NCI-H187 treated with DMSO at 0.1 percent for 48 hours (cell line): ENCODE results near the gene TNK2.
"Not testable (repeated sequence)": the region's sequence is repeated elsewhere in the genome, so short reads cannot be mapped to it uniquely, and the experiment has no call there.

Source experiments
- DNase-seq: peaks from one replicate; lab custom pipeline; 2025; lab: John Stamatoyannopoulos, UW

The TNK2 gene

GRCh38 chr3:195885036-195885891, 23.1 kb downstream of the TNK2 start:
- DNase-seq = no peak

GRCh38 chr3:195884691-195885035, 23.7 kb downstream of the TNK2 start:
- DNase-seq = no peak

GRCh38 chr3:195883801-195884200, 24.6 kb downstream of the TNK2 start:
- DNase-seq = no peak

GRCh38 chr3:195883160-195883559, 25.2 kb downstream of the TNK2 start:
- DNase-seq = no peak

- no peak for DNase-seq
Observed at GRCh38 chr3:195882002-195882441, 26.3 kb downstream of the TNK2 start.

DNA sequence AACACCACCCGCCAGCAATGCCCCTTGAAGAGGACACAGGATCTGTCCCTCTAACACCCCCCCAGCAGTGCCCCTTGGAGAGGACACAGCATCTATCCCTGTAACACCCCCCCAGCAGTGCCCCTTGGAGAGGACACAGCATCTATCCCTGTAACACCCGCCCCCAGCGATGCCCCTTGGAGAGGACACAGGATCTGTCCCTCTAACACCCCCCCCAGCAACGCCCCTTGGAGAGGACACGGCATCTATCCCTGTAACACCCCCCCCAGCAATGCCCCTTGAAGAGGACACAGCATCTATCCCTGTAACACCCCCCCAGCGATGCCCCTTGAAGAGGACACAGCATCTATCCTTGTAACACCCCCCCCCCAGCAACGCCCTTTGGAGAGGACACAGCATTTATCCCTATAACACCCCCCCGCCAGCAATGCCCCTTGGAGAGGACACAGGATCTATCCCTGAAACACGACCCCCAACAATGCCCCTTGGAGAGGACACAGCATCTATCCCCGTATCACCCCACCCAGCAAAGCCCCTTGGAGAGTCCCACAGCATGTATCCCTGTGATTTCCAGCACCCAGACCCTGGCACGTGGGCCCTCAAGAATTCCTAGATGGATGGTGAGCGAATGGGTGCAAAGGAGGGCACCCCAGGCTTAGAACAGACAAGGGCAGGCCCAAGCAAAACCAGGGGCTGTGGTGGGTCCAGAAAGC, 26.9 kb downstream of the TNK2 start:
- DNase-seq = no peak

DNA sequence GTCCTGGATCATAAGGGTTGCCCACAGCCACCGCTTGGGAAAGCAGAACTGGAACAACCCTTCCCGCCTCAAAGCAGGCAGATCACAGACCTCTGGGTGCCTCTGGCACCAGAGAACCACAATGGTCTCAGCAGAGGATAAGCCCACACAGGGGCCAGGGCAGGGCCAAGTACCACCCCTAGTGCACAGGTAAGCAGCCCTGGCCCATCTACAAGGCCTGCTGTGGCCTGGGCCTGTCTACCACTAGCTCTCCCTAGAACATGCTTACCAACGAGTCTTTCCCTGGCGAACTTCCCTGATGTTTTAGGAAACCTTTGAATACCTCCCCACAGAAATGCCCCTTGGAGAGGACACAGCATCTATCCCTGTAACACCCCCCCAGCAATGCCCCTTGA, 28.3 kb downstream of the TNK2 start:
- DNase-seq = no peak

- no peak for DNase-seq
Observed at GRCh38 chr3:195879416-195880036, 28.8 kb downstream of the TNK2 start.

GRCh38 chr3:195878424-195879274, 29.7 kb downstream of the TNK2 start:
- DNase-seq = no peak

GRCh38 chr3:195877767-195878423, 30.5 kb downstream of the TNK2 start:
- DNase-seq = no peak

DNA sequence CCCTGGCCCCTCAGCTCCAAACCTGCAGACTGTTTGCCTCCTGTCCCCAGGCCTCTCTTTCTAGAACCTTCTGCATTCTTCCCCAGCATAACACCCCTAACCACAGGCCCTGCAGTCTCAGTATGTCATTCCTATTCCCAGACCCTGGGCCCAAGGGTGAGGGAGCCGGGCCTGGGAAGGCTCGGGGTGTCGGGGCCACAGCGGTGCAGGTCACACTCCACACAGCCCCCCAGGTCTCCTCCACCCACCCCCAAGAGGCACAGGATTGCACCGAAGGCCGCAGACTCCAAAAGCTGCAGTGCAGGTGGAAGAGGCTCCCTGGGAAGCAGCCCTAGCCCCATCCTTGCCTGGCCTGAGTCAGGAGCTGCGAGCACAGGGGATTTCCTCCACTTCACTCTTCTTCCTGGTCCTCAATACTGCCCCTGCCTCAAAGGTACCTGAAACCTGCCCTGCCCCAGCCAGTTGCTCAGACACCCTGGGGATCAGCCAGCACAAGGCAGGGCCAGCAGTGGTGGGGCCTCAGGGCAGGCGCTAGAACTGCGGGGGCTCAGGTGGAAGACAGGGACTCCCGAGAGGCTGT, 31.1 kb downstream of the TNK2 start:
- no peak for DNase-seq

GRCh38 chr3:195876297-195877064, 31.9 kb downstream of the TNK2 start:
- no peak for DNase-seq

- DNase-seq = no peak
Observed at GRCh38 chr3:195875482-195876236, 32.7 kb downstream of the TNK2 start.

- no peak for DNase-seq
Observed at GRCh38 chr3:195873971-195874370, 34.4 kb downstream of the TNK2 start.

GRCh38 chr3:195873281-195873887, 35.0 kb downstream of the TNK2 start:
- DNase-seq = no peak

- DNase-seq = no peak
Observed at GRCh38 chr3:195872800-195873199, 35.6 kb downstream of the TNK2 start.

DNA sequence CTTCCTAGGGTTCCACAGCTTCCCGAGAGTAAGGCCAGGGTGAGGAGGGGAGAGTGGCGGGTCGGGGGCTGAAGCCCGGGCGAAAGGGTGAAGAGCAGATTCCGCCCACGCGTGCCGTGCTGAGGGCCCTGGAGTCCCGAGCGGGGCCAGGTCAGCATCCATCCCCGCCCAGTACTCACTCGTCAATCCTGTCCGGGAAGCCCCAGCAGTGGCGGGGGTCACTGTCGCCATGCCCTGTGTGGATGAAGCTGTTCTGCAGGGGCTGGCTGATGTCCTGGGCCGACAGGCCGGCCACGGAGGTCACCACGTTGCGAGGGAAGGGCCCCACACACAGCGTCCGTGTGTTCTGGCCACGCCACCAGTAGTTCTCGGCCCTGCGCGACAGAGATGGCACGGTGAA, 36.3 kb downstream of the TNK2 start:
- no peak for DNase-seq

DNA sequence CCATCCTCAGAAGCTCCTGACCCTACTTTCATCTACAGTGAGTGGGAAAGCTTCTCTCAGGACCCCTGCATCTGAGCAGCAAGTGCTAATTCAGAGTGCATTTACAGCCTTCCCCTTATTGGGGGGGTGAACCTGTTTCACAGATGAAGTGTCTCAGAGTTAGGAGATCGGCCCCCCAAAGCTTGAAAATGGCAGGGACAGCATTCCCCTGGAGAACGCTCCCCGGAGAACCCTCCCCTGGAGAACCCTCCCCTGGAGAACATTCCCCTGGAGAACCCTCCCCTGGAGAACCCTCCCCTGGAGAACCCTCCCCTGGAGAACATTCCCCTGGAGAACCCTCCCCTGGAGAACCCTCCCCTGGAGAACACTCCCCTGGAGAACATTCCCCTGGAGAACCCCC, 36.7 kb downstream of the TNK2 start:
- DNase-seq = not testable (repeated sequence)

GRCh38 chr3:195870937-195871336, 37.4 kb downstream of the TNK2 start:
- DNase-seq = no peak
